ENCODE data around the gene NR1H2.

The NR1H2 gene

GRCh38 chr19:50427318-50427925, 51.2 kb downstream of the NR1H2 start:
- DNase-seq = no peak

DNA sequence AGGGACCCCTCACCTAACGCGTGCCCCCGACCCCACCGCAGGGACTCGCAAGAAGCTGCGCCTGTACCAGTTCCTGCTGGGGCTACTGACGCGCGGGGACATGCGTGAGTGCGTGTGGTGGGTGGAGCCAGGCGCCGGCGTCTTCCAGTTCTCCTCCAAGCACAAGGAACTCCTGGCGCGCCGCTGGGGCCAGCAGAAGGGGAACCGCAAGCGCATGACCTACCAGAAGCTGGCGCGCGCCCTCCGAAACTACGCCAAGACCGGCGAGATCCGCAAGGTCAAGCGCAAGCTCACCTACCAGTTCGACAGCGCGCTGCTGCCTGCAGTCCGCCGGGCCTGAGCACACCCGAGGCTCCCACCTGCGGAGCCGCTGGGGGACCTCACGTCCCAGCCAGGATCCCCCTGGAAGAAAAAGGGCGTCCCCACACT, 51.8 kb downstream of the NR1H2 start:
- no peak for DNase-seq

GRCh38 chr19:50428772-50429463, 52.7 kb downstream of the NR1H2 start:
- DNase-seq = no peak

DNA sequence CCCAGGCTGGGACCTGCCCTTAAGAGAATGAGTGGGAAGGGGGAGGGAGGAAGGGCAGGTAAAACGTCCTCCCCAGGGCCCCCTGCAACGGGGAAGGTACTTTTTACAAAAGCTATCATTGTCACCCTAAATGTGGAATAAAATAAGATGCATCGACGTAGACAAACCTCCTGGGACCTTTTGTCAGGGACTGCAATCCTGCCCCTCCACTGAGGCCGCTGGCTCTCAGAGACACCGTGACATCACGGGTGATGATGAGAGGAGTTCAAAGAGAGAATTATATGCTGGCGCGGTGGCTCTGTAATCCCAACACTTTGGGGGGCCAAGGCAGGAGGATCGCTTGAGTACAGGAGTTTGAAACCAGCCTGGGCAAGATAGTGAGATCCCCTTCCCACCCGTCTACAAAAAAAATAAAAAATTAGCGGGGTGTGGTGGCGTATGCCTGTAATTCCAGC, 54.7 kb downstream of the NR1H2 start:
- DNase-seq = no peak

DNA sequence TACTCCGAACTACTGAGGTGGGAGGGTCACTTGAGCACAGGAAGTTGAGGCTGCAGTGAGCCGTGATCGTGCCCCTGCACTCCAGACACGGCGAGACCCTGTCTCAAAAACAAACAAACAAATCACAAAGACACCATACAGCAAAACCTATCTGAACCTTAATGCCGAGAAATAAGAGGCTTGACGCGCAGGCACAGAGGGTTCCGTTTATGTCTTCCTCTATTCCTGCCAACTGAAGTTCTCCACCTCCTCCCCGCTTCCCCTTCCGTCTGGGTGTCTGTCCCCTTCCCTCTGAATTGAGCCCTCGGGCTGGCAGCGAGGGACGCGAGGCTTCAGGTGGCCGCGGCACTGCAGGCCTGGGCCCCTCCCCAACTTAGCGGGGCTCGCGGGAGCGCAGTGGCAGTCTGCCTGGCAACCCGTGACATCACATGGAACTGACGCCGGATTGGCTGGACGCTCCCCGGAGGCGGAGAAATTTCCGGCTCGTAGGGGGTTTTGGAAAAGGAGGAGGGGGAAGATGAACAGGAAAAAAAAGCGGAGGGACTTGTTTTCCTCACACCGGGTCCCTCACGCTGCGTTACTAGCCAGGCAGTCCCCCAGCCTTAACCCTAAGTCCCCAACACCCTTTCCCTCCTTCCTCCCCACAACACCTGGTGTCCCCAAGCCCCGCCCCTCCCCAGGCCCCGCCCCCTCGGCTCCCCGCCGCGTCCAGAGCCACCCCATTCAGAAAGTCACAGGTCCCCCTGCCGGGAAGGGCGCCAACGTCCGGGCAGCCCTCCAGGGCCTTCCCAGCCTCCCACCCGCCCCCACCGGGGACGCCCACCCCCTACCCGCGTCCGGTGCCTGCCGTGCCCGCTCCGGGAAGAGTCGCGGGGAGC, 55.3 kb downstream of the NR1H2 start:
- peak; percentile 83 for DNase-seq

- DNase-seq = peak; percentile 25
Observed at GRCh38 chr19:50432221-50433028, 56.2 kb downstream of the NR1H2 start, which contains the start of gene MYBPC2. TSS of gene MYBPC2 (plus strand) at chr19:50432892. CDS start at chr19:50432954, 62 bp downstream.

All from NCI-H82 (cell line).